Measurements from ENCODE around the gene STK32B. TPM values are rescaled to one million over a fixed set of nuclear protein-coding genes. Genes with fewer than 3 reads are reported as not detected.

STK32B gene
- total and polyA plus RNA-seq, 2 of the 4 experiments (the other 2 are of a cell fraction) = 5.5 to 6.3 TPM

- Histone ChIP-seq H2BK120ac (ENCODE audit: low read depth, low read length) (peak overlapping the region; percentile 57), H3K9me1 (ENCODE audit: insufficient read depth, low read length) (peaks cover 22% of the 10 kb centered on the region), H3K14ac (replicated peaks; ENCODE audit: low read depth, low read length) (0 out of 2 replicates have a peak overlapping the region, but pooled peaks have one; percentile 14), H3K4me2 (ENCODE audit: low read depth, low read length) (no peak overlapping the region), H2AK9ac (replicated peaks; ENCODE audit: low read depth, low read length, poor library complexity) (no peak overlapping the region), H2AK5ac (ENCODE audit: low read depth, low read length) (peak overlapping the region; percentile 54), H3K18ac (ENCODE audit: low read depth, low read length) (no peak overlapping the region), H3K9me3 (ENCODE audit: control insufficient read depth, insufficient read depth, low read length) (peaks cover 9% of the 10 kb centered on the region), H4K5ac (ENCODE audit: low read depth, low read length) (no peak overlapping the region), H3K79me1 (ENCODE audit: low read depth in 1 of 2, low read length in 2 of 2) (peaks cover 0 to 11% of the 10 kb centered on the region in 2 experiments; a peak in 1 of 4 replicates), H3K56ac (ENCODE audit: extremely low read depth, insufficient read depth, low read length) (no peak overlapping the region), H4K91ac (ENCODE audit: insufficient read depth, low read depth, low read length) (peak overlapping the region; percentile 16; the same call in 1 of the 2 replicates), H4K20me1 (ENCODE audit: insufficient read depth, low read length) (no peaks in the 10 kb centered on the region; the same call in 1 of the 2 replicates), H3K27ac (ENCODE audit: insufficient read depth, low read length) (no peak overlapping the region), H3K4me1 (ENCODE audit: control insufficient read depth, insufficient read depth, low read length) (peaks cover 9% of the 10 kb centered on the region), H3K4me3 (ENCODE audit: insufficient read depth, low read depth, low read length) (no peak overlapping the region), H2BK5ac (ENCODE audit: low read depth, low read length, poor library complexity, severe bottlenecking) (no peak overlapping the region), H3K9ac (ENCODE audit: low read depth, low read length) (no peak overlapping the region), H2AFZ (replicated peaks; ENCODE audit: low read length, poor library complexity) (no peak overlapping the region), H4K8ac (ENCODE audit: low read depth in 2 of 2, low read length in 2 of 2) (no peak overlapping the region), H3K23ac (ENCODE audit: low read depth, low read length) (no peak overlapping the region), H2BK20ac (ENCODE audit: low read depth, low read length) (0 out of 2 replicates have a peak overlapping the region, but pooled peaks have one; percentile 51), H2BK15ac (ENCODE audit: low read depth, low read length) (peak overlapping the region; percentile 53; the same call in 1 of the 3 replicates), H3K27me3 (ENCODE audit: control insufficient read depth, insufficient read depth, low read length) (no peaks in the 10 kb centered on the region), H3K36me3 (ENCODE audit: control insufficient read depth, insufficient read depth, low read length) (no peaks in the 10 kb centered on the region), H3K4ac (ENCODE audit: low read depth, low read length) (peak overlapping the region; percentile 24; the same call in 1 of the 2 replicates)
- WGBS, 2 experiments (ENCODE audit: extremely low coverage in 2 of 2, insufficient read length in 1 of 2) = 86% methylated on average over 1 of the region's 4 CpGs; no CpG with 5 or more reads in 1 of the 2 experiments
- TF ChIP-seq POLR2A (IDR thresholded peaks at IDR 0.05; ENCODE audit: low read depth, low read length) = no peak
- dilution Hi-C loops (cut with HindIII; ENCODE audit: low sequenced_read_pairs, unreplicated experiment) (no loop called here), in situ Hi-C loops (cut with MboI; ENCODE audit: low sequenced_read_pairs) (no loop called here), intact Hi-C loops (cut with micrococcal nuclease) (loop anchor here (5.0 kb wide), 1 partner anchor 336 kb away; no protein-coding TSS in a partner anchor)
- ChIA-PET CTCF (no interaction called here), POLR2A (ENCODE audit: unreplicated experiment) (interaction anchor here (0.6 kb wide), 1 partner anchor 322 kb away, joined by 4 read pairs; the partner anchor contains the start of gene STK32B)
- BruUV-seq (replicated peaks) = no TSS peak
- ATAC-seq (ENCODE audit: low read depth) = no peak
- DNase-seq = no peak
Observed at GRCh38 chr4:5373327-5373726, 322.0 kb downstream of the STK32B start.
